Panc1 (cell line): ENCODE data around the gene ANXA6.

Source experiments
- CTCF ChIP-seq: fragments of 450-650 bp; IDR thresholded peaks from 2 replicates; pipeline ENCODE4 v1.5.1; 2017; ENCODE audit warnings: mild to moderate bottlenecking
- POLR2AphosphoS5 ChIP-seq: IDR thresholded peaks from 2 replicates; pipeline ENCODE4 v1.6.1; 2012; ENCODE audit warnings: mild to moderate bottlenecking, low read depth, low read length, moderate library complexity

DNA sequence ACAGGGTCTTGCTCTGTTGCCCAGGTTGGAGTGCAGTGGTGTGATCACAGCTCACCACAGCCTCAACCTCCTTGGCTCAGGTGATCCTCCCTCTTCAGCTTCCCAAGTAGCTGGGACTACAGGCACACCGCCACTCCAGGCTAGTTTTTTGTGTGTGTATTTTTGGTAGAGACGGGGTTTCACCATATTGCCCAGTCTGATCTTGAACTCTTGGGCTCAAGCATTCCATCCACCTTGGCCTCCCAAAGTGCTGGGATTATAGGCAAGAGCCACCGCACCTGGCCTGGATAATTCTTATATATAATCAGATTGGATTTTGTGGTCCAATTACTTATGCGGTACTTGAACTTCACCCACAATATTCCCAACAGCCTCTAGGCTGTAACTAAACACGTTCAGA is 46.5 kb upstream of the ANXA6 start:
- no peak for TF ChIP-seq CTCF
- no peak for TF ChIP-seq POLR2AphosphoS5
